Measurements from ENCODE around the gene ERICH6B.

DNA sequence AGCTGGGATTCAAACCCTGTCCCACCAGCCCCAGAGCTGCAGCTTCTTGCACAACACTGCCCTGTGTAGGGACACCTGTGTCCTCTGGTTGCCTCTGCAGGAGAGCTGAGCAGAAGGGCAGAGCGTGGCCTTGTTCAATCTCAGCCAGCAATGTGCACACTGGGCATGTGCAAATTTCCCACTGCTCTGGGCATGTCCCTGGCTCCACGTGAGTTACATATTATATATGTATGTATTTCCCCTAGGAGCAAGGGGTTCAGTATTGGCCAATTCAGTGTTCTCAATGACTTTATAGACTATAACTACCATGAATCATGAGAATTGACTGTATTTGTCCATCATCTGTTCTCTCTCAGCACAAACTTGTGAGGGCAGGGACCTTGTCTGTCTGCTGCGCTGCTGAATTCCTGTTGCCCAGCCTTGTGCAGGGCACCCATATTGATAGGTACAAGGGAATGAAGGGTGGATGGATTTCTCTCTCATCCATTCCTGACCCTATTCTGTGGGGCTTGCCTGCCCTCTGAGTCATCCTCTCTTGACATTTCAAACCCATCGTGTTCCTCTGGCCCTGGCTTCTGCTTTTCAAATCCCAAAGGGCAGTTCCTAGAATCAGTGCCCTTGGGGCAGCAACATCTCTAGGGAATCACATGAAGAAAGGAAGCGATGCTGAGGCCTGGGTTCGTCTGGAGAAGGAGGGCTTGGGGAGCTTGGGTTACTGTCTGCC lies 69.7 kb downstream of the ERICH6B start:
- TF ChIP-seq, protein P1, sequence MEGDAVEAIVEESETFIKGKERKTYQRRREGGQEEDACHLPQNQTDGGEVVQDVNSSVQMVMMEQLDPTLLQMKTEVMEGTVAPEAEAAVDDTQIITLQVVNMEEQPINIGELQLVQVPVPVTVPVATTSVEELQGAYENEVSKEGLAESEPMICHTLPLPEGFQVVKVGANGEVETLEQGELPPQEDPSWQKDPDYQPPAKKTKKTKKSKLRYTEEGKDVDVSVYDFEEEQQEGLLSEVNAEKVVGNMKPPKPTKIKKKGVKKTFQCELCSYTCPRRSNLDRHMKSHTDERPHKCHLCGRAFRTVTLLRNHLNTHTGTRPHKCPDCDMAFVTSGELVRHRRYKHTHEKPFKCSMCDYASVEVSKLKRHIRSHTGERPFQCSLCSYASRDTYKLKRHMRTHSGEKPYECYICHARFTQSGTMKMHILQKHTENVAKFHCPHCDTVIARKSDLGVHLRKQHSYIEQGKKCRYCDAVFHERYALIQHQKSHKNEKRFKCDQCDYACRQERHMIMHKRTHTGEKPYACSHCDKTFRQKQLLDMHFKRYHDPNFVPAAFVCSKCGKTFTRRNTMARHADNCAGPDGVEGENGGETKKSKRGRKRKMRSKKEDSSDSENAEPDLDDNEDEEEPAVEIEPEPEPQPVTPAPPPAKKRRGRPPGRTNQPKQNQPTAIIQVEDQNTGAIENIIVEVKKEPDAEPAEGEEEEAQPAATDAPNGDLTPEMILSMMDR (conservative IDR thresholded peaks at IDR 0.05 in 1 of 2, IDR thresholded peaks at IDR 0.05 in 1 of 2; ENCODE audit: extremely low read depth in 1 of 2, insufficient read depth in 1 of 2, low read depth in 1 of 2, low read length in 2 of 2) = no peak
- TF ChIP-seq EZH2 (IDR thresholded peaks at IDR 0.05; ENCODE audit: borderline replicate concordance, low read length) = no peak
